OCI-LY3 (cell line): ENCODE results near the gene SCAP.

Experiments
- CTCF ChIP-seq: fragments of 200-600, 300-600 bp; sonication (generic); IDR thresholded peaks from 2 replicates; pipeline ENCODE4 v1.5.1; 2014; ENCODE audit warnings: antibody characterized with exemption, low read length, low read depth
- EZH2phosphoT487 ChIP-seq: fragments of 200-600 bp; shearing (Covaris generic); IDR thresholded peaks from 2 replicates; pipeline ENCODE4 v1.6.1; 2018; ENCODE audit warnings: antibody characterized with exemption, mixed run types, low read depth

GRCh38 chr3:47495111-47495510 lies 19.4 kb upstream of the SCAP start:
- TF ChIP-seq CTCF (no peak), EZH2phosphoT487 (no peak)
